ENCODE results near the gene CFHR3.
"Not testable (repeated sequence)": the region's sequence is repeated elsewhere in the genome, so short reads cannot be mapped to it uniquely, and the experiment has no call there.

The CFHR3 gene

GRCh38 chr1:196743244-196743643 is 31.4 kb upstream of the CFHR3 start:
- H3K9me3 Mint-ChIP-seq = peaks cover 13% of the 10 kb centered on the region
- H3K27ac Mint-ChIP-seq; H3K36me3 Mint-ChIP-seq (ENCODE audit: low read depth); DNase-seq; H3K4me1 Mint-ChIP-seq; H3K27me3 Mint-ChIP-seq (ENCODE audit: low read depth, poor library complexity); H3K4me3 Mint-ChIP-seq: not testable (repeated sequence)
- peak; percentile 30 for TF ChIP-seq CTCF (IDR thresholded peaks at IDR 0.05)

- not testable (repeated sequence) for H3K4me3 Mint-ChIP-seq; DNase-seq; H3K27me3 Mint-ChIP-seq (ENCODE audit: low read depth, poor library complexity); H3K27ac Mint-ChIP-seq; H3K36me3 Mint-ChIP-seq (ENCODE audit: low read depth); H3K4me1 Mint-ChIP-seq; H3K9me3 Mint-ChIP-seq
Observed at GRCh38 chr1:196765019-196765740, 9.5 kb upstream of the CFHR3 start.

DNA sequence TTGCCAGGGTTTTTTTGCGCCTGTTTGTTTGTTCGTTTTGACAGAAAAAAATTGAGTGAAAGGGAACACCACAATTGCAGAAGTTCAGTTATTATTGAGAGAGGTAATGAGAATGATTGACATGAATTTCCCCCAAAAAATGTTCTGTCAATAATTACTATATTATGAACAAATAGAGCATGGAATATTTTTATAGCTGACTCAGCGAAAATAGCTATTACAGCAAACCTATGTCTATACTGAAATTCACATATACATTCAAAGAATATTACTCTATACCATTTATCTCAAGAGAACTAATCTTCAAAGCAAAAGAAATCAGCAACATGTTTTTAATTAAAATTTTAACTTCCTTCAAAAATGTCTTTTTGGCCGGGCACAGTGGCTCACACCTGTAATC is 4.8 kb upstream of the CFHR3 start:
- not testable (repeated sequence) for H3K4me1 Mint-ChIP-seq; H3K27ac Mint-ChIP-seq; H3K27me3 Mint-ChIP-seq (ENCODE audit: low read depth, poor library complexity)

GRCh38 chr1:196773713-196774112 is 927 bp upstream of the CFHR3 start:
- H3K36me3 Mint-ChIP-seq (ENCODE audit: low read depth) = no peaks in the 10 kb centered on the region
- no peak overlapping the region for H3K27ac Mint-ChIP-seq
- H3K4me3 Mint-ChIP-seq = no peak overlapping the region
- no peak for DNase-seq
- H3K4me1 Mint-ChIP-seq = no peaks in the 10 kb centered on the region
- no peak for TF ChIP-seq CTCF (IDR thresholded peaks at IDR 0.05)
- H3K9me3 Mint-ChIP-seq = no peaks in the 10 kb centered on the region
- H3K27me3 Mint-ChIP-seq (ENCODE audit: low read depth, poor library complexity) = no peaks in the 10 kb centered on the region

More for the DNA sequence above, 4.8 kb upstream of the CFHR3 start:
- not testable (repeated sequence) for H3K4me3 Mint-ChIP-seq; DNase-seq; H3K36me3 Mint-ChIP-seq (ENCODE audit: low read depth); H3K9me3 Mint-ChIP-seq

GRCh38 chr1:196774175-196774574 is 465 bp upstream of the CFHR3 start:
- no peaks in the 10 kb centered on the region for H3K9me3 Mint-ChIP-seq
- H3K36me3 Mint-ChIP-seq (ENCODE audit: low read depth) = no peaks in the 10 kb centered on the region
- TF ChIP-seq CTCF (IDR thresholded peaks at IDR 0.05) = no peak
- no peak overlapping the region for H3K4me3 Mint-ChIP-seq
- no peaks in the 10 kb centered on the region for H3K4me1 Mint-ChIP-seq
- no peak for DNase-seq
- no peaks in the 10 kb centered on the region for H3K27me3 Mint-ChIP-seq (ENCODE audit: low read depth, poor library complexity)
- H3K27ac Mint-ChIP-seq = no peak overlapping the region

- Mint-ChIP-seq H3K4me3 (no peak overlapping the region), H3K36me3 (ENCODE audit: low read depth) (no peaks in the 10 kb centered on the region), H3K4me1 (no peaks in the 10 kb centered on the region), H3K27ac (no peak overlapping the region), H3K27me3 (ENCODE audit: low read depth, poor library complexity) (no peaks in the 10 kb centered on the region), H3K9me3 (peaks cover 2% of the 10 kb centered on the region)
- no peak for DNase-seq
- TF ChIP-seq CTCF (IDR thresholded peaks at IDR 0.05) = no peak
Observed at GRCh38 chr1:196777603-196778002, 3.0 kb downstream of the CFHR3 start.

- Mint-ChIP-seq H3K36me3 (ENCODE audit: low read depth) (no peaks in the 10 kb centered on the region), H3K4me3 (no peak overlapping the region), H3K27ac (no peak overlapping the region), H3K4me1 (no peaks in the 10 kb centered on the region), H3K9me3 (peaks cover 9% of the 10 kb centered on the region), H3K27me3 (ENCODE audit: low read depth, poor library complexity) (no peaks in the 10 kb centered on the region)
- TF ChIP-seq CTCF (IDR thresholded peaks at IDR 0.05) = peak; percentile 9
- DNase-seq = no peak
Observed at GRCh38 chr1:196779093-196779492, 4.5 kb downstream of the CFHR3 start.

GRCh38 chr1:196791252-196791651 is 16.6 kb downstream of the CFHR3 start:
- peaks cover 13% of the 10 kb centered on the region for H3K9me3 Mint-ChIP-seq
- not testable (repeated sequence) for H3K27ac Mint-ChIP-seq; H3K4me1 Mint-ChIP-seq; H3K4me3 Mint-ChIP-seq; H3K36me3 Mint-ChIP-seq (ENCODE audit: low read depth); DNase-seq; H3K27me3 Mint-ChIP-seq (ENCODE audit: low read depth, poor library complexity)

- H3K36me3 Mint-ChIP-seq (ENCODE audit: low read depth); H3K4me3 Mint-ChIP-seq; H3K27me3 Mint-ChIP-seq (ENCODE audit: low read depth, poor library complexity); H3K27ac Mint-ChIP-seq; H3K4me1 Mint-ChIP-seq; DNase-seq: not testable (repeated sequence)
- peaks cover 13% of the 10 kb centered on the region for H3K9me3 Mint-ChIP-seq
Observed at GRCh38 chr1:196794103-196794502, 19.5 kb downstream of the CFHR3 start.
